HG03442 (cell line): ENCODE results near the gene GALNT10.

ENCODE experiments used
- ATAC-seq: cut with Tn5 transposase; IDR thresholded peaks from one replicate; pipeline ENCODE4 v1.9.1; 2021; ENCODE audit warnings: mild to moderate bottlenecking, moderate library complexity; ENCODE audit not compliant: unreplicated experiment

Gene GALNT10

DNA sequence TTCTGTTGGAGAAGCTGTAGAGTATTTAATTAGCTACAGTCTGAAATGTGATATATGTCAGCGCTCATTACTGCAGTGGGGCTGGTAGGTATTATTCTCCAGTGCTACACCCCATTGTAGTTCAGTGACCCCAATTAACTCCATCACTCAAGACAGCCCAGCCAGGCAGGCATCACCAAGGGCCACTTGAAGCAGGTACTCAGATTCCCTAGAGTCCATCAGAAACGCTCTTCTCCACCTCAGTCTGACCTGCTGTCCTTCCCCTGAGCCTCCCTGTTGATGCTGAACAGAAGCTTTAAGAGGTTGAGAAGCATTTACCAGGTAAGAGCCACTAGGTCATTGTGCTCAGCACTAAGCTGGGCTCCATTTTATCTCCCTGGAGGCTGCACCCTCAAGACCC lies 71.8 kb downstream of the GALNT10 start:
- no peak for ATAC-seq

DNA sequence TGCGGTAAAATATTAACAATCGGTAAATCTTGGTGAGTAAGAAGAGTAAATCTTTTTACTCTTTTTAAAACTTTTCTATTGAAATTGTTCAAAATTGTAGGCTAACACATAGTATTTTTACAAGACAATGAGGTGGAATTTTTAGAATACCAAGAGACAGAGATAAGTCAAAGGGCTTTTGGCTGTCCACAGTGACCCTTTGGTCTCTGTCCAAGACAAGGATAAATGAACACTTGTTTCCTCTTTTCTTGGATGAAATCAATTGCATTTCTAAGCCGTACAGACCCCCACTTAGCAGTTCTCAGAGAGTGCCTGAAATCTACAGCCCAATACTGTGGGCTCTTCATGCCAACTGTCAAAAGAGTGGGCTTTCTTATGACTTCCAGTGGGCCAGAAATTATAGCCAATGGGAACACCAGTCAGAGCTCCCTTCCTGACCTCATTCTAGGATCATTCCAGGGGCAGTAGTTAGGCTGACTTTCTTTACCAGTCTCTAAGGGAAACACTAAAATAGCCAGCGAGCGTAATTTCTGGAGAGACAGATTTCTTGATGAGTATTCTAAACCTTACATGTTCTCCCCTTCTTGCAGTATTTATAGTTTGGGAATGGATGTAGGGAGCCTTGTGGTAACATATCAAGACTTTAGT lies 74.1 kb downstream of the GALNT10 start:
- ATAC-seq: no peak

DNA sequence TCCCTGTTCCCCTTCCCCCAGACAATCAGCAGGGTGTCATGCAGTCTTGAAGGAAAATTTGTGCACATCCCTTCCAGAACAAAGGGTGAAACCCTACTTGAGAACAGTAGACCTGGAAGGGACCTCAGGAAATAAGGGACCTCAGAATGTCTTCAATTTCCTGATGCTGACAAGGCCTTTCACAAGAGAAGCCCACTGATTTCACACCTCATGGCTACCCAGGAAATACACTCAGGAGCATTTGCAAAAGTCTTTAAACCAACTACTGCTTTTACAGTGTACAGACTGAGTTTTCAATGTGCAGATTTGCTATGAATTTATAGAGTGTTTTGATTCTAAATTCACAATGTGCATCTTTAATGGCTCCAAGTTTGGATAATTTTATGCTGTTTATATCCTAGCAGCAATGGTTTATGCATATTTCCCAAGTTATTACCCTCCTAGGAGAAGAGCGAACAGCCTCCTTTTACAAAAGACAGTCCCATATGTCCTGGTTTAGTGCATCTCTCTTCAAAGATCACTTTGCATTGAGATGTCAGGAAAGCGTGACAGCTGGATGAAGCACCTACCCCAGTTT lies 74.8 kb downstream of the GALNT10 start:
- ATAC-seq: no peak

DNA sequence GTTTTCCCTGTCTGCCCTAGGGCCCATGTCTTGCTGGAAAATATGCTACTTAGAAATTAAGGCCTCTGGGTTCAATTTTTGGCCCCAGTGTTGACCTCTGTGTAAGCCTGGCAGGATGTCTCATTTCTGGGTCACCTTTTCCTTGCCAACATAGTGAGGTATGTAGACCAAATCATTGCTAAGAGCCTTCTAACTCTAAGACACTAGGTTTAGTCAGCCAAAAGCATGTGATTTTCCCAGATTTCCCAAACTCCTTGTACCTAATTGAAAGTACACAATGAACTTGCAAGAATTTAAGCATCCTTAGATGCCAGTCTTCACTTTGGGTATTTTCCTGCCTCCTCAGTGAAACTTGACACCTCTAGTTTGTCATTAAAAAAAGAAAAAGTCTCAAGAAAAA lies 77.0 kb downstream of the GALNT10 start:
- ATAC-seq: no peak

DNA sequence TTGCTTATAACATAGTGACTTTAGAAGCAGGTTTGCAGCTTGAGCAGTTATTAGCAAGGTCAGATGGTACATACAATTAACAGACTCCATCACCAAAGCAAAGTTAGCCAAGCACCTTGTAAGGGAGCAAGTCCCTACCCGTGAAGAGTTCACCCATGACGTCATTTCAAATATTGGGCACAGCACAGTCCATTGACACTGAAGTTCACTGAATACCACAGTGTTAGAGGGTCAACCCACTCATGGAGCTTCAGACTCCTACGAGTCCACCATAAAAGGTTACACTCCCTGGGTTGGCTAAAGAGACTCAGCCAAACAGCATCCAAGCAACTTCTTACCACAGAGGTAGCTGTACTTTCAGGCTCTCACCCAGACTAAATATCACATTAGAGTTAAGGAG lies 77.5 kb downstream of the GALNT10 start:
- ATAC-seq: no peak

DNA sequence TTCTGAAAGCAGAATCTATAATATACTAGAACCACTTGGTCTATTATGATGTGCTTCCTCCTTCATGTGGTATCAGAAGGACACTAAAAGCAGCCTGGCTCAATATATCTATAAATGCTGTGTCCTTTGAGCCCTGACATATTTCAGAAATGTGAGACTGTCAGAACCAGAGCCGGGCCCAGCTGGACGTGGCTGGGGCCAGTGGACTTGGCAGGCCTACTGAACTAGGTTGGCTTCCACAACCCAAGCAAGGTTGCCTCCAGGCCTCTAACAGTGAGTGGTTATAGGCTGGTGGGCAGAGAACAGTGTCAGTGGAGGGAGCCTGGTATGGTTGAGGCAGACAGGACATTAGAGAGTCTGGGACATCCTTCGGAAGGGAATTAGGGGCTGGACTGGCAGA lies 78.9 kb downstream of the GALNT10 start:
- no peak for ATAC-seq

DNA sequence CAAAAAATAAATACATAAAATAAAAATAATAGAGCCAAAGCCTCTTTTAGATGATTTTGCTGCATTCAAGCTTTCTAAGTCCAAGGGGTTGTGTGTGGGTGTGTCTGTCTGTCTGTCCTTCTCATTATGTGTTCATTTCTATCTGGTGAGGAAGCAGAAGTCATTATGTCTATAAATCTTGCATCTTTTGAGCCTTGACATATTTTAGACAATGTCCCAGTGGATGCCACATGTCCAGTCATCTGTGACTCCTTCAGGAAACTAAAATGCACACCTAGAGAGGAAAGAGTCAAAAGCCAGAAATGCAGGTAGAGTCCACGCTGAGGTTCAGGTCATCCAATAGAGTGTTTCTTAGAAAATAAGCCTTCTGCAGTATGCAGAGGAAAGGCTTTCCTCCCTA lies 80.9 kb downstream of the GALNT10 start:
- ATAC-seq: no peak

DNA sequence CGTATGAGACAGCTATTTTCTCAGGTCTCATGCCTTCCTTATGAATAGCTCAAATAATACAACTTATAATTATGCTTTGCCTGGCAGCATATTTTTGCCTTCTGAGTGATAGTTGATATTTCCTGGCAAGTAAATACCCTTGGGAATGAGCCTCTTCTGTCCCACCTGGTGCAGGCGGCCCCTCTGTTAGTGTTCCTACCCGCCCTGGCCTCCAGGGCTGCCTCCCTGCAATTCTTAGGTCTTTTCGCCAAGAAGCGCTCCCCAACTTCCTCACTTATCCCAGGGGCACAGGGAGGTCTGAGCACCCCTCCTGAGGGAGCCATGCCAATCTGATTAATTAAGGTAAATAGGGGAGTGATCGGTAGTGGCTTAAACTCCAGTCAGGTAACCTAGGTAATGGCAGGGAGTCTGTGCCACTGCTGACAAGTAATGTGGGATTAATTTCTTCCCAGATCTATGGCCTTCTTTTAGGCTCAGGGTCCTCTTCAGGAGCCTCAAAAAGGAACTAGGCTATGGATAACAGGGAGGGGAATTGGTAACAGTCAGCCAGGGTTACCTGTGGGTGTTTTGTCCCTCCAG lies 81.5 kb downstream of the GALNT10 start:
- ATAC-seq: no peak

DNA sequence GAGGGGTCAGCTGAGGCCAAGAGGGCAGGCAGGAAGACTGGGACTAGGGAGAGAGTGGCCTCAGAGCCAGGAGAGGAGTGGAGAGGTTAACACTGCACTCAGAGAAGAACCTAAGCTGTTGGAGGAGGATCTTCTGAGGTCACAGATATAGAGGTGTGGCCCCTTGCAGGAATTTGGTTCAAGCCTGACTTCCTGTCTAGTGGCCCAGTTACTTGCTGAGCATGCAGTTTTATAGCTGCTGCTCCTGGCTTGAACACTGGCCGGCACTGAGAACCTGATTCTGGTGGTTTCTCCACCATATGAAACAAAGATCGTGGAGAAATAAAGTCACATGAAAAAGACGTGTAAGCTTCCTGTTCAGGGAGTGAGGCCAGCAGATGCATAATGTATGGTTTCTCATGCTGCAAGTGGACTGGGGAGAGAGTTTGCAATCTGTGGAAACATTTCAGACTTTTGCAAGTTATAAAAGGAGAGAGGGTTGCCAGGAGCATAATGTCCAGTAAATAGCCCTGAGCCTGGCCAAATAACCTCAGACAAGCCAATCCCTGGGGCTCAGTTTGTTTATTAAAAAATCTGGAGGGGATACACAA lies 82.6 kb downstream of the GALNT10 start:
- peak; percentile 80 for ATAC-seq

DNA sequence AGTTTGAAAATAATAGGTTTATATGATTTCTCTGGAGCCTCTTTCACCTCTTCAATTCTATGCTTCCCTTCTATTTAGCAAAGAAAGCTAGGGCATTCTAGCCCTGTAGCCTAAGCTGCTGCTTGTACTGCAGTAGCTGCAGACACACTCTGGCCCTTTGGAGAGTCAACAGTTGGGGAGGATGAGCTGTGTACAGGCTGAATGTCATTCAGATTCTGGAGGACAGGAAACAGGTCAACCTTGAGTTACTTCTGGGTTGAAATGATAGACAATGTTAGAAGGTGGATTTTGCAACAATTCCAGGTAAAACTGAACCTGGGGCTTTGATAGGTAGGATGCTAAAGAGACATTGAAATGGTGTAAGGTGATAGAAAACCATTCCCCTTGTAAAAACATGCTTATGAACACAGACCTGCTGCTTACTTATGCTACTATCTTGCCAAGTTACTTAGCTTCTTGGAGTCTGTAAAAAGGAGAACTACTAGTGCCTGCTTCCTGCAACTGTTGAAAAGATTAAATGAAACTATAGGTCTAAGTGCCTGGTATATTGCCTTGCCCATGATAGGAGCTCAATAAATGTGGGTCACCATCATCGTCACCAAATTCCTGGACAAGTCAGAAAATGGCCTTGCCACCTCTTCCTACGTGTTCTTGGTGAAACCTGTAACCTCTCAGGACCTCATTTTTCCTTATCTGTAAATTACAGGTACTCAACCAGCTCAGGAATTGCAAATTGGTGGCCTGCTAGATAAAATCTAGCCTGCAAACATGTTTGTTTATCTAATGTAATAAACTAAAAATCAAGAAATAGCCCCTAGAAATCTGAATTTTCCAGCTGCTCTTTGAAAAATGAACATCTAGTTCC lies 83.7 kb downstream of the GALNT10 start:
- no peak for ATAC-seq

DNA sequence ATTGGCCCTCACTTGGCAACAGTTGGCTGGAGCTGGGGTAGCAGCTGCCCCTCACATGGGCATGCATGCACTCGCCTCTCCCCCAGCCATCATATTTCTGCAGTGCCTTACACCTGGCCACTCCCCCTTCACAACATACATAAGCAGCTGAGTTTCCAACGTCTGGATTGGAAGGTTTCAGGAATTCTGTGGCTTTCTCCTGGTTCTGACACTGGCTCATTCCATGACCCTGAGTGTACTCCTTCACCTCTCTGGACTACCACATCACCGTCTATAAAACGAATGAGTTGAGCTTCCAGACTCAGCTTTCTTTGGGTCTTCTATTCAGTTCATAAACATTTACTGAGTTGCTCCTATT lies 84.3 kb downstream of the GALNT10 start:
- ATAC-seq: no peak

DNA sequence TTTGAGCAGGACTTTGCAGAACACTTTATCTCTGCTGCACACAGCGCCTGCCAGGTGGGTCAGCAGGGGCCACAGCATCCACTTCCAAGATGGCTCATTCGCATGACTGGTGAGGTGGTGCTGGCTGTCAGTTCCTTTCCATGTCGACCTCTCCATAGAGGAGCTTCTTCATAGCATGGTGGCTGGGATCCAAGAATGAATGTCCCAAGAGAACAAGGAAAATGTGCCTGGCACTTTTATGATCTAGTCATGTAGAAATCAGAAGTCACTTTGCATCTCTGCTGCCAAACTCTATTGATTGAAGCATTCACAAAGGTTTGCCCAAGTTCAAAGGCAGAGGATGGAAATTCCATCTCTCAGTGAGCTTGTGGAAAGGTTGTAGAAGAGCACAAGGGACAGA lies 85.0 kb downstream of the GALNT10 start:
- no peak for ATAC-seq

DNA sequence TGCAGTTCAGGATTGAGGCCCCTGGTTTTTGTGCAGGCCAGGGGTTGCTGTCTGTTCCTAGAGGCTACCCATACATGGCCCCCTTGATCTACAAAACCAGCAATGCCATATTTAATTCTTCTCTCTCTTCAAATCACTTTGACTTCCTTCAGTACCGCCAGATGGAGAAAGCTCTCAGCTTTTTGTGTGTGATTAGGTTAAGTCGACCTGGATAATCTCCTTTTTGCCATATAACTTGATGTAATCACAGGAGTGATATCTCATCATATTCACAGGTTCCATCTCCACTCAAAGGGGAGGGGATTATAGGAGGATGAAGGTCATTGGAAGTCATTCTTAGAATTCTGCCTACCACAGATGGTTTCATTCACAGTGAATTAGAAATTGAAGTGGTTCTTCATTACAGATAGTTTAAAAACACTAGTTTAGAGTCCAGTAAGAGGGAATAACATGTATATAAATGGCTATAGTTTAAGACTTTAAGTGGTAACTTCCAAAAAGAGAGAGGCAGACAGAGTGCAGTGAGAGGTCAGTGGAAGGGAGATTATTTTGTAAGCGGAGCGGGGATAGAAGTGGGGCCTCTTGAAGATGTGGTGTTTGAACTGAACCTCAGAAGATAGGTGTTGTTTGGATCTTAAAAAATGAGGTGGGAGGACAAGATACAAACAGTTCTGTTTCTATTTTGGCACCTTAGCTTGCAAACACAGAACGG lies 85.9 kb downstream of the GALNT10 start:
- ATAC-seq: no peak

DNA sequence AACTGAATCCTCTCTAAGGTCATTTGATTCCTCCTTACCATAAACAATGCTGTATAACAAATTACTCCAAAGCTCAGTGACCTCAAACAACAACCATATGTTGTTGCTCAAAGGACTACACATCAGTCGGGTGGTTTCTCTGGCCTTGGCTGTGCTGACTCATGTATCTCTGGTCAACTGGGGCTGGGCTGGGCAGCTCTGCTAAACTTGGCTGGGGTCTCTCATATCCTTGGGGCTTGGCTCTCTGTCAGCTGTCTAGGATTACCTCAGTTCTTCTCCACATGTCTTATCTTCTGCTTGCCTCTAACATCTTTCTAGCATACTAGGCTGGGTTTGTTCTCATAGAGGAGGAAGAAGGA lies 86.4 kb downstream of the GALNT10 start:
- peak; percentile 31 for ATAC-seq

DNA sequence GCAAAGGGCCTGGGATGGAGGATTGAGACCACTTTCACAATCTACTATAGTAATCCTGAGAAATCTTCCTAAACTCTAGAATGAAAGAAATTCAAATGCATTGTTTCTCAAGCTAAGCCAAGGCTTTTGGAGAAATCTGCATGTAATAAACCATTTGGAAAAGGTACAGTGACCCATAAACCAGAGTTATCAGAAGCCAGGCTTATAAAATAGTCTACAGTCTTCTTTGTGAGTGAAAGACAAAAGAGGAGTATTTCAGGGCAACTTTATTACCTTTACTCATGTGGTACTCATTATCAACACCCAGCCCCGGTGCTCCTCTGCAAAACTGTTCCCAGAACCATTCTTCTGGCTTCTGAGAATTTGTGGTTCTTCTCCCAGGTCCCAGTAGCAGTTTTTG lies 87.0 kb downstream of the GALNT10 start:
- ATAC-seq: no peak

DNA sequence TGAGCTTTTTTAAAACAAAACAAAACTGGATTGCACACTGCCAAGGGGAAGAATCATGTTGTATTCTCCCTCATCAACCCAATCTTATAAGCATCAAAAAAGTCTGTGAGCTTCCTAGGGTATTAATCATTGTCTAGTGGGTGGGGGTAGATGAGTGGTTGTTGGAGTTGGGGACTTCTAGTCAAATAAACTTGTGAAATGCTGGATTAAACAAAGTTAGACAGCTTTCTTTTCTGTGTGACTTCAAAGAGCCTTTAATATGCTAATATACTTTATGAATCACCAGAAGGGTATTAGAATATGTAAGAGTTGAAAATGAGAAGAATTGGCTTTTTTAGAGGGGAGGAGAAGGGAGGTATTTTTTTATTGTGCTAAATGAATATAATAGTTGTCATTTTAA lies 87.7 kb downstream of the GALNT10 start:
- no peak for ATAC-seq

DNA sequence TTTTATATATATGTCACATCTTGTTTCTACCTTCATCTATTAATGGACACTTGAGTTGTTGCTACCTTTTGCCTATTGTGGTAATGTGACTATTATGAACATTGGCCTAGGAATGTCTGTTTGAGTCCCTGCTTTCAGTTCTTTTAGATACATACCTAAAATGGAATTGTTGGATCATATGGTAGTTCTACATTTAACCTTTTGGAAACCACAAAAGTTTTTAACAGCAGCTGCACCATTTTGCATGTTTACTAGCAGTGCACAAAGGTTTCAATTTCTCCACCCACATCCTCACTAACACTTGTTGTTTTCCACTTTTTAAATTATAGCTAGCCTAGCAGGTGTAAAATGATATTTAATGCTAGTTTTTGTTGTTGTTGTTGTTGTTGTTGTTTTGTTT lies 88.4 kb downstream of the GALNT10 start:
- peak; percentile 49 for ATAC-seq

DNA sequence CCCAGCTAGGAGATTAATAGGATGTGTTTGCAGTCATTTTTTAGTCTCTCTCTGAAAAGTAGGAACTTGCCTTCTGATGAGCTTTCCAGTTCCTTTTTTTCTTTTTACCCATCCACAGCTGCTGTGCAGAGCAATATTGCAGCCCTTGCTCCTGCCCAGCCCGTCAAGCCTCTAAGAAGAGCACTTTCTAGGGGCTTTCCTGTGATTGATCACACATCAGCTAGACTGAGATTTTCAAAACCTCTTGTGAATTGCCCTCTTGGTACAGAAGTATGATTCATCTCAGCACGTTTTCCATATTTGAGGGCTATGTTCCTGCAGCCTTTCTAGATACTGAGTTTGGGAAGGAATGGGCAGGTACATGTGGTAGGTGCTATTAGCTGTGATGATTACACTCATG lies 93.9 kb downstream of the GALNT10 start:
- ATAC-seq: peak; percentile 94

DNA sequence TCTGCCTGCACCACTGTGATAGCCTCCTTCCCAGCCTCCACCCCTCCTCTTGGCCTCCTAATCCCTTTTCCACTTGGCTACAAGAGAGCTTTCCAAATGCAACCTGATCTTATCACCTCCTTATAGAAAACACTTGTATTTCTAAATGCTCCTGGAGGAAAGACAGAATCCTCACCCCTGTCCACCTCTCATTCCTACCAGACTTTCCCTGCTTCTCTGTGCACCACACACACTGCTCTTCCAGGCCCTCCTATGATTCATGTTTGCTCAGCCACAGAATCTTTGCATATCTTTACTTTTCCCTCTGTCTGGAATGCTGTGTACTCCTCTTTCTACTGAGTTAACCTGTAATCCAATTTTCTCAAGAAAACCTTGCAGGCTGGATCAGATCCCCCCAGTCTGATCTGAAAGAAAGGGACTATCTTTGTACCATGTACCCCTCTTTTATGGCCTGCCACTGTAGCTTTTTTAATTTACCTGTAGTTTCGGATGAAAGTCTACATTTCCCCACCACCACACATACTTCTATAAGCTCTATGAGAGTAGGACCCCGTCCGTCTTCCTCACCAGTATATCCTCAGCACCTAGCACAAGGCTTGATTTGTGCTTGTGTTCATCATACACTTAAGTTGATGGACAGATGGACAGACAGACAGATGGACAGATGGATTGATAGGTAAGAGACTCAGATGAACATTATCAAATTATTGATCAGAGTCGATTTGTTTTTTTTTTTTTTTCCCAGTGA lies 95.3 kb downstream of the GALNT10 start:
- ATAC-seq: no peak

DNA sequence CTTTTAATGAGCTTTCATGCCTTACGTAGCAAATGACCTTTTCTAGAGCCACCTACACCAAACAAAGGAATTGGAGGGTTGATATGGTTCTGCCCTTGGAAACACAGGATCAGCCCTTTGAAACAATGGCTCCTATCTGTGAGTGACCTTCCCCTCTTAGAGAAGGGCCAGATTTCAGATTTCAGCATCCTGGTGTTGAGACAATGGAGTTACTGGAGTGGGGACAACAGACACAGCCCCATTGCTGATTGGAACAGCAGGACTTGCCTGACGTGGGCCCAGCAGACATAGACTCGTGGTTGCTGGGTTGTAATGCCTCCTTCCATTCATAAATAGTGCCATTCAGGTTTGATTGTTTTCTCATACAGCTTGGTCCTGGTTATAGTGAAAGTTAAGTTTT lies 96.0 kb downstream of the GALNT10 start:
- ATAC-seq: no peak
